ENCODE data around the gene SNRPB. TPM values are rescaled to one million over a fixed set of nuclear protein-coding genes. Genes with fewer than 3 reads are reported as not detected.

Gene SNRPB
- total RNA-seq, result 308 and 592 TPM in 2 replicates

GRCh38 chr20:2470423-2471193, at the start of gene SNRPB:
Gene SNRPB, minus strand, starts transcription at chr20:2470789. Its CDS starts 99 bp downstream, at chr20:2470690.

DNA sequence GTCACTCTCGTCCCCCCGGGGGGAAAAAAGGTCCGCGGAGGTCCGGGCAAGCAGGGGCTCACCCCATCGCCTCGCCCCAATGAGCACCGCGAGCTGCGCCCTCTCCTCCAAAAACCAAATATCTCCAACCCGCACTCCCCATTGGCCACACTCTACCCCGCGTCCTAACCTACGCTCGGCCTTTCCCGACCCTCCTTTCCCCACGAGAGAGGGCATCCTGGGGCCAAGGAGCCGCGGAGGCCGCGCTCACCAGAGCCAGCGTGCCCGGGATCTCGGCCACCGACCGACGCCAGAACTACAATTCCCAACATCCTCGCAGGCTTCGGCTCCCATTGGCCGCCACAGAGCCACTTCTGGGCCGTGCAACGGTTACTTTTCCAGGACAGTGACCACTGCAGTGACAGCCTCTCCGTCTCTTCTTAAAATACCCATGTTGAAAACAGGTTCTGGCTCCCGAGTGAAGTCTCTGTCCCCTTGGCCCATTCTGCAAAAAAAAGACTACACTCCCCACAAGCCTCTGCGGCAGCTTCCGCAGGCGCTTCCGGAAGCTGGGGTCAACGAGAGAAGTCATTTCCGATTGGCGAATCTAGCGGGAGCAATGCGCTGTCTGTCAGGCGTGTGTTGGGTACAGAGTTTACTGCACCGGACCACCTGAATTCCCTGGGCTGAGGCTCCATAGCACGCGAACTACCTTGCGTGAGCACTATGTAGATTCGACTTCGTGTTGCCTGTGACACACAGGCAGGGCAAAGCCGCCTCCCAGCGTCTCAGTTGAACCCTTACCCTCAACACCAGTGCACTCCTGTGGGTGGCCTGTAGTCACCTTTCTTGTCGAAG, 38.3 kb upstream of the SNRPB start, which contains the start of gene ZNF343:
TSS of gene ZNF343 (minus strand) at position 285 of the 837 bp plus-strand sequence. CDS start 15,020 bp downstream, outside the sequence.

Other genes starting within 250 kb of the SNRPB start
- gene TGM3, start 174.8 kb downstream of the SNRPB start, total RNA-seq, result not detected in 2 replicates
- gene TGM6, start 89.9 kb downstream of the SNRPB start, total RNA-seq, result not detected in 2 replicates
- gene ZNF343, start 38.1 kb upstream of the SNRPB start, total RNA-seq, result 9.6 and 12.0 TPM in 2 replicates
- gene TMC2, start 65.8 kb upstream of the SNRPB start, total RNA-seq, result not detected in 2 replicates
- gene NOP56, start 181.8 kb upstream of the SNRPB start, total RNA-seq, result 71.1 and 87.4 TPM in 2 replicates
- gene IDH3B, start 193.4 kb upstream of the SNRPB start, total RNA-seq, result 102 and 146 TPM in 2 replicates
- 3.7 and 7.3 TPM in 2 replicates for gene EBF4, start 222.0 kb upstream of the SNRPB start, total RNA-seq